ENCODE measurements around the gene LYAR.

The LYAR gene

DNA sequence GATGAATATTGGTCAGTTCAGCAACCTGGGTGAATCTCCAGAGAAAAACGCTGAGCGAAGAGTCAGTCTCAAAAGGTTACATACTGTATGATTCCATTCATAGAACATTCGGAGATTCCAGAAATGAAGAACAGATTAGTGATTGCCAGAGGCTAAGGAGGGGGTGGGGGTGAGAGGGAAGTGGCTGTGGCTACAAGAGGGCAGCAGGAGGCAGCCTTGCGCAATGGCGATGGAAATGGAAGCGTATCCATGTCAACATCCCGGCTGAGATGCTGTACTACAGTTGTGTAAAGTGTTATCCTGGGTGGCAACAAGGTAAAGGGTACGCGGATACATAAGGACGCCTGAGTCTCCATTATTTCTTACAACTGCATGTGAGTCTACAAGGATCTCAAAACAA is 18.0 kb downstream of the LYAR start:
- no peak overlapping the region for H3K27ac ChIP-seq
- no peak for DNase-seq (ENCODE audit: low spot score)
- TF ChIP-seq, protein P1, sequence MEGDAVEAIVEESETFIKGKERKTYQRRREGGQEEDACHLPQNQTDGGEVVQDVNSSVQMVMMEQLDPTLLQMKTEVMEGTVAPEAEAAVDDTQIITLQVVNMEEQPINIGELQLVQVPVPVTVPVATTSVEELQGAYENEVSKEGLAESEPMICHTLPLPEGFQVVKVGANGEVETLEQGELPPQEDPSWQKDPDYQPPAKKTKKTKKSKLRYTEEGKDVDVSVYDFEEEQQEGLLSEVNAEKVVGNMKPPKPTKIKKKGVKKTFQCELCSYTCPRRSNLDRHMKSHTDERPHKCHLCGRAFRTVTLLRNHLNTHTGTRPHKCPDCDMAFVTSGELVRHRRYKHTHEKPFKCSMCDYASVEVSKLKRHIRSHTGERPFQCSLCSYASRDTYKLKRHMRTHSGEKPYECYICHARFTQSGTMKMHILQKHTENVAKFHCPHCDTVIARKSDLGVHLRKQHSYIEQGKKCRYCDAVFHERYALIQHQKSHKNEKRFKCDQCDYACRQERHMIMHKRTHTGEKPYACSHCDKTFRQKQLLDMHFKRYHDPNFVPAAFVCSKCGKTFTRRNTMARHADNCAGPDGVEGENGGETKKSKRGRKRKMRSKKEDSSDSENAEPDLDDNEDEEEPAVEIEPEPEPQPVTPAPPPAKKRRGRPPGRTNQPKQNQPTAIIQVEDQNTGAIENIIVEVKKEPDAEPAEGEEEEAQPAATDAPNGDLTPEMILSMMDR (conservative IDR thresholded peaks at IDR 0.05; ENCODE audit: low read depth): no peak
- CTCF ChIA-PET: no interaction called here
- POLR2A ChIA-PET (ENCODE audit: low non-redundant PET): no interaction called here

- ChIA-PET POLR2A (ENCODE audit: low non-redundant PET) (no interaction called here), CTCF (no interaction called here)
- TF ChIP-seq, protein P1 (conservative IDR thresholded peaks at IDR 0.05; ENCODE audit: low read depth): no peak
- no peak overlapping the region for H3K27ac ChIP-seq
- no peak for DNase-seq (ENCODE audit: low spot score)
Measured at GRCh38 chr4:4270529-4270928, 19.4 kb downstream of the LYAR start.

DNA sequence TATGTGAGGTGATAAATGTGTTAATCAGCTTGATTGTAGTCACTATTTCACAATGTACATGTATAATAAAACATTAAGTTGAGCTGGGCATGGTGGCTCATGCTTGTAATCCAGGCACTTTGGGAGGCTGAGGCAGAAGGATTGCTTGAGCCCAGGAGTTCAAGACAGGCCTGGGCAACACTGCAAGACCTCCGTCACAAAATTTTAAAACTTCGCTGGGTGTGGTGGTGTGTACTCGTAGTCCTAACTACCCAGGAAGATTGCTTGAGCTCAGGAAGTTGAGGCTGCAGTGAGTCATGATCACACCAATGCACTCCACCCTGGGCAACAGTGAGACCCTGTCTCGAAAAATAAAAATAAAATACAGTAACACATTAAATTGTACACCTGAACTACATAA is 20.1 kb downstream of the LYAR start:
- peak overlapping the region; percentile 80 for H3K27ac ChIP-seq
- POLR2A ChIA-PET (ENCODE audit: low non-redundant PET): no interaction called here
- TF ChIP-seq, protein P1 (conservative IDR thresholded peaks at IDR 0.05; ENCODE audit: low read depth): no peak
- no peak for DNase-seq (ENCODE audit: low spot score)
- CTCF ChIA-PET: no interaction called here

GRCh38 chr4:4269331-4269731 is 20.6 kb downstream of the LYAR start:
- POLR2A ChIA-PET (ENCODE audit: low non-redundant PET): no interaction called here
- peak overlapping the region; percentile 80 for H3K27ac ChIP-seq
- TF ChIP-seq, protein P1 (conservative IDR thresholded peaks at IDR 0.05; ENCODE audit: low read depth): no peak
- no peak for DNase-seq (ENCODE audit: low spot score)
- CTCF ChIA-PET: no interaction called here

DNA sequence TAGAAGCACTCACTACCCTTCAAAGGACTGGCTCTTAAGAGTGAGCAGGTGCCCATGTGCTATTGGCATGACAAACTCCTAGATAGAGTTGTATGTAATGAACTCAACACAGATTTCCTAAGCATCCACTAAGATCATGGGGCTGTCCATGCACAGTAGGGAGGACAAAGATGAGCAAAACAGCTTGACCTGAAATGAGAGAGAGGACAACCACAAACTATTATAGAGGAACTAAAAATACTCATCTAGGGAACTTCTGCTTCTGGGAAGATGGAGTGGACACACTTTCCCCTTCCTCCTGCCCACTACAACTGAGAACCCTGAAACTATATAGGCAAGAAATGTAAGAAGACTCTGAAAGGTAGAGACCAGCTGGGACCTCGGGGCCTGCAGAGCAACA is 21.2 kb downstream of the LYAR start:
- TF ChIP-seq, protein P1 (conservative IDR thresholded peaks at IDR 0.05; ENCODE audit: low read depth): no peak
- ChIA-PET POLR2A (ENCODE audit: low non-redundant PET) (no interaction called here), CTCF (interaction anchor here (0.6 kb wide), 1 partner anchor 249 kb away, joined by 3 read pairs; no protein-coding TSS in a partner anchor)
- DNase-seq (ENCODE audit: low spot score): no peak
- H3K27ac ChIP-seq: peak overlapping the region; percentile 80

- TF ChIP-seq, protein P1 (conservative IDR thresholded peaks at IDR 0.05; ENCODE audit: low read depth): no peak
- ChIA-PET CTCF (no interaction called here), POLR2A (ENCODE audit: low non-redundant PET) (no interaction called here)
- H3K27ac ChIP-seq: no peak overlapping the region
- DNase-seq (ENCODE audit: low spot score): no peak
Measured at GRCh38 chr4:4267981-4268380, 22.0 kb downstream of the LYAR start.
